Measurements from ENCODE around the gene ARRDC5. TPM values are rescaled to one million over a fixed set of nuclear protein-coding genes. Genes with fewer than 3 reads are reported as not detected.

Gene ARRDC5
- polyA plus RNA-seq, 1 donor from 2014 or later, result not detected

- Histone ChIP-seq H4K20me1 (ENCODE audit: insufficient read depth) (no peaks in the 10 kb centered on the region), H3K36me3 (ENCODE audit: insufficient read depth, low read length) (no peaks in the 10 kb centered on the region), H3K9me2 (ENCODE audit: insufficient read depth, low read length) (no peaks in the 10 kb centered on the region), H3F3A (ENCODE audit: insufficient read depth, low read length, poor library complexity, severe bottlenecking) (no peaks in the 10 kb centered on the region), H3K27ac (ENCODE audit: low read length) (no peak overlapping the region), H3K9ac (ENCODE audit: low read length) (peak overlapping the region; percentile 49), H3K9me3 (ENCODE audit: low read length) (no peaks in the 10 kb centered on the region), H3K79me2 (replicated peaks; ENCODE audit: insufficient read depth, low read length) (peaks cover 24% of the 10 kb centered on the region), H3K27me3 (ENCODE audit: insufficient read depth, low read depth, low read length) (peaks cover 2% of the 10 kb centered on the region), H3K4me3 (ENCODE audit: low read length) (peak overlapping the region; percentile 72), H2AFZ (ENCODE audit: low read depth, low read length) (no peak overlapping the region), H3K4me2 (ENCODE audit: low read length) (peak overlapping the region; percentile 54)
- TF ChIP-seq SMC3 (conservative IDR thresholded peaks at IDR 0.05; ENCODE audit: poor library complexity) (no peak), EP300 (conservative IDR thresholded peaks at IDR 0.05; ENCODE audit: poor library complexity, severe bottlenecking) (no peak), POLR2AphosphoS5 (IDR thresholded peaks at IDR 0.05) (no peak), MXI1 (conservative IDR thresholded peaks at IDR 0.05; ENCODE audit: poor library complexity, severe bottlenecking) (no peak), TAF1 (IDR thresholded peaks at IDR 0.05; ENCODE audit: low read depth) (no peak), EZH2 (IDR thresholded peaks at IDR 0.05; ENCODE audit: borderline replicate concordance, insufficient read depth, low read length, poor library complexity, severe bottlenecking) (no peak), RAD21 (conservative IDR thresholded peaks at IDR 0.05) (no peak), CTCF (IDR thresholded peaks at IDR 0.05; ENCODE audit: poor library complexity, severe bottlenecking) (no peak), REST (IDR thresholded peaks at IDR 0.05; ENCODE audit: borderline replicate concordance) (no peak)
These were observed 8.0 kb upstream of the ARRDC5 start for GRCh38 chr19:4910594-4911281.

GRCh38 chr19:4909897-4910593 is 7.3 kb upstream of the ARRDC5 start:
- H4K20me1 ChIP-seq (ENCODE audit: insufficient read depth), result no peaks in the 10 kb centered on the region
- H3K79me2 ChIP-seq (replicated peaks; ENCODE audit: insufficient read depth, low read length), result peaks cover 24% of the 10 kb centered on the region
- H3K9me3 ChIP-seq (ENCODE audit: low read length), result no peaks in the 10 kb centered on the region
- H3K27ac ChIP-seq (ENCODE audit: low read length), result no peak overlapping the region
- TF ChIP-seq MXI1 (conservative IDR thresholded peaks at IDR 0.05; ENCODE audit: poor library complexity, severe bottlenecking) (peak; percentile 99), REST (IDR thresholded peaks at IDR 0.05; ENCODE audit: borderline replicate concordance) (no peak), POLR2AphosphoS5 (IDR thresholded peaks at IDR 0.05) (no peak), EZH2 (IDR thresholded peaks at IDR 0.05; ENCODE audit: borderline replicate concordance, insufficient read depth, low read length, poor library complexity, severe bottlenecking) (no peak), EP300 (conservative IDR thresholded peaks at IDR 0.05; ENCODE audit: poor library complexity, severe bottlenecking) (no peak)
- peaks cover 2% of the 10 kb centered on the region for H3K27me3 ChIP-seq (ENCODE audit: insufficient read depth, low read depth, low read length)
- no peak overlapping the region for H2AFZ ChIP-seq (ENCODE audit: low read depth, low read length)
- peak overlapping the region; percentile 49 for H3K9ac ChIP-seq (ENCODE audit: low read length)
- H3K9me2 ChIP-seq (ENCODE audit: insufficient read depth, low read length), result no peaks in the 10 kb centered on the region
- peak overlapping the region; percentile 72 for H3K4me3 ChIP-seq (ENCODE audit: low read length)
- peak overlapping the region; percentile 54 for H3K4me2 ChIP-seq (ENCODE audit: low read length)
- no peaks in the 10 kb centered on the region for H3F3A ChIP-seq (ENCODE audit: insufficient read depth, low read length, poor library complexity, severe bottlenecking)
- no peaks in the 10 kb centered on the region for H3K36me3 ChIP-seq (ENCODE audit: insufficient read depth, low read length)
